Hematopoietic multipotent progenitor cell treated with erythropoietin and hydrocortisone succinate and interleukin-3 and kit ligand, for 8 days (in vitro differentiated cells): ENCODE results near the gene TBC1D22B.

ENCODE experiments used
- DNase-seq: peaks from one replicate; pipeline ENCODE4 v3.0.0-alpha.2; 2015

Gene TBC1D22B

GRCh38 chr6:37362101-37362828 lies 104.7 kb downstream of the TBC1D22B start:
- no peak for DNase-seq

GRCh38 chr6:37365791-37366190 lies 108.2 kb downstream of the TBC1D22B start:
- peak; percentile 42 for DNase-seq

GRCh38 chr6:37366910-37367309 lies 109.3 kb downstream of the TBC1D22B start:
- DNase-seq = no peak

GRCh38 chr6:37368961-37369320 lies 111.4 kb downstream of the TBC1D22B start:
- no peak for DNase-seq

- DNase-seq = no peak
These were observed 112.0 kb downstream of the TBC1D22B start for GRCh38 chr6:37369321-37370201.

- DNase-seq = no peak
These were observed 113.8 kb downstream of the TBC1D22B start for GRCh38 chr6:37371154-37372083.

GRCh38 chr6:37372116-37372515 lies 114.5 kb downstream of the TBC1D22B start:
- no peak for DNase-seq

GRCh38 chr6:37373822-37374471 lies 116.4 kb downstream of the TBC1D22B start:
- peak; percentile 51 for DNase-seq

GRCh38 chr6:37375376-37375775 lies 117.8 kb downstream of the TBC1D22B start:
- no peak for DNase-seq

GRCh38 chr6:37376078-37376743 lies 118.6 kb downstream of the TBC1D22B start:
- no peak for DNase-seq

GRCh38 chr6:37381579-37381978 lies 124.0 kb downstream of the TBC1D22B start:
- DNase-seq = peak; percentile 76
